Stimulated activated CD8-positive, alpha-beta memory T cell treated with anti-CD3 and anti-CD28 coated beads, Interleukin-15, amount 100 ng/mL, for 24 hours (primary cell): Measurements from ENCODE around the gene PARP4.
"Not testable (repeated sequence)": the region's sequence is repeated elsewhere in the genome, so short reads cannot be mapped to it uniquely, and the experiment has no call there.

Experiments used
- DNase-seq: peaks from one replicate; pipeline ENCODE4 v3.0.0-alpha.2; 2020; ENCODE audit warnings: low read depth

PARP4 gene

DNA sequence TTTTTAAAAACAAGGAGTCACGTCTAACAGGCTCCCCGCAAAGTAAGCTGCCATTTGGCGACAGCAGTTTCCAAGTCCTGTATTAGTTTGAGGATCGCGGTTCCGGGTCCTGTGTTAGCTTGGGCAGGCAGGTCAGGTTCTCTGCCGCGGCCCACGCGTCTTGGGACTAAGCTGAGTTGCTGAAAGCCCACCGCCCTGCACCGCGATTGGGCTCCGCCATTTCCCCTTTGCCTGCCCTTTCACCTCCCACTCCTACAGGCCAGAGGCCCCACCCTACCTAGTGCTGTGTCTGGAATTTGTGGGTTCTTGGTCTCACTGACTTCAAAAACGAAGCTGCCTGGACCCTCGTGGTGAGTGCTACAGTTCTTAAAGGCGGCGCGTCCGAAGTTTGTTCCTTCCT lies 6.8 kb downstream of the PARP4 start:
- no peak for DNase-seq

DNA sequence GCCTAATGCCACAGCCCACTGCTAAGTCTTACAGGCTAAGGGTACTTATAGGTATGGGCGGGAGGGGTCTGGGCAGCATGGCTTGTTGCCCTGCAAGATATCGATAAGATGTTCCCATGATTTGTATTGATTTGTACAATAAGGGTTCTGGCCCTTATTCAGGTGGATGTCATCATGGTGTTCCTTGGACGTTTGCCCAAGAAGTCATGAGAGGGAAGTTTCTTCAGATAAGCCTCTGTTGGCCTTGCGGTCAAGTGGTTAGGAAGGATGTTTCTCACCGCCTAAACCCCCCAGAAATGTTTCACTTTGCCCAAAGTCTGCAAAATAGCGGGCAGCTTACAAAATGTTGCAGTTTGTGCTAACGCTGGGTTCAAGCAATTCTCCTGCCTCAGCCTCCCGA lies 7.3 kb downstream of the PARP4 start:
- no peak for DNase-seq

GRCh38 chr13:24503379-24503696 lies 9.2 kb downstream of the PARP4 start:
- no peak for DNase-seq

DNA sequence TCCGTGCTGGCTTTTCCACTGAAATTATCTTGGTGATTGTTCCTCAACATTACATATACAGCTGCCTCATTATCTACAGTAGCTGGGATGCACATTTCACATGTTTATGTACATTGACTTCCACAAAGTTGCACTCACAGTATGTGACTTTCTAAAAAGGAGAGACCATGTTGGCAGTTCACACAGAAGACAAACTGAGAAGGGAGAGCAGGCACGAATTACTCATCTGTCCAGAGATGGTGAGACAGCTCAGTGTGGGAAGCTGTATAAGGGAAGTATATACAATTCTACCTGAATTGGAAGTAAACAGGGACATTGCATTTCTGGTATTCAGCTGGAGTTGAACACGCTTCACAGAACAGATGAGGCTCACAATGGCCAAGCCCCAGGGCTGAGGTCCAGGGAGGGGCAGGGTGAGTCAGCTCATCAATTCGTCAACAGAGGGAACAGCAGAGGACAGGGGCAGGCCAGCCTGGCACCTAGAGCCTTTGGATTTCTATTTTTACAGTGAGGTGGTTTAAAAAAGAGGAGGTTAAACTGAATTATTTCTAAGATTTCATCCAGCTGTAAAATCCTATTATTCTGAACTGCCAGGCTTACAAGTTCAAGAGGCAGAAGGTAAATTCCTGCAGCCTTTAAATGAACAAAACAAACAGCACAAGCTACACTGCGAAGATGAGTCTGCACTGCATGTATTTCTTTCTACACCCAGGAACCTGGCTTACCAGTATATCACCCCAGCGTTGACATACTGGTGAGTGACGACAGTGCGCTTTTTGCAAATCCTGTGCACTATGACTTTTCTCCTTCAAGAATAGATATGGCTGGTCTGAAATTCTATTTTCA lies 9.8 kb downstream of the PARP4 start:
- no peak for DNase-seq

DNA sequence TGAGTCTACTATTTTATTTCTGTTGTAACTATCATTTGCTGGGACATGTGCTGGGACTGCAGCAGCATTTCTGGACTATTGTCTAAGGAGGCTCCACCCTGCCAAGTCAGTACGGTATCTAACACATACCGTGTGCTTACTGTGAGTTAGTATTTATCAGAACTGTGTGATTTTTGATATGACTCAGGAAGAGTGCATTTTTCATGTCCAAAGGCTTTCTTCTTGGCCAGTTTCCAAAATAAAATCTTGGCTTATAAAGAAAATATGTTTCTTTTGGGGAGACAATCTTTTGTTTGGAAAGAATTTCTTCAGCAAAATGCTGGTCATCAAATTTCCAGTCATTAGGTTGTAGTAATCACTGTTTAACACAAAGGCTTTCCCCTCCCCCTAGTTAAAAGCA lies 11.6 kb downstream of the PARP4 start:
- DNase-seq: no peak

GRCh38 chr13:24497742-24498141 lies 14.8 kb downstream of the PARP4 start:
- no peak for DNase-seq

- DNase-seq: not testable (repeated sequence)
These were observed 16.3 kb downstream of the PARP4 start for GRCh38 chr13:24496295-24496694.

DNA sequence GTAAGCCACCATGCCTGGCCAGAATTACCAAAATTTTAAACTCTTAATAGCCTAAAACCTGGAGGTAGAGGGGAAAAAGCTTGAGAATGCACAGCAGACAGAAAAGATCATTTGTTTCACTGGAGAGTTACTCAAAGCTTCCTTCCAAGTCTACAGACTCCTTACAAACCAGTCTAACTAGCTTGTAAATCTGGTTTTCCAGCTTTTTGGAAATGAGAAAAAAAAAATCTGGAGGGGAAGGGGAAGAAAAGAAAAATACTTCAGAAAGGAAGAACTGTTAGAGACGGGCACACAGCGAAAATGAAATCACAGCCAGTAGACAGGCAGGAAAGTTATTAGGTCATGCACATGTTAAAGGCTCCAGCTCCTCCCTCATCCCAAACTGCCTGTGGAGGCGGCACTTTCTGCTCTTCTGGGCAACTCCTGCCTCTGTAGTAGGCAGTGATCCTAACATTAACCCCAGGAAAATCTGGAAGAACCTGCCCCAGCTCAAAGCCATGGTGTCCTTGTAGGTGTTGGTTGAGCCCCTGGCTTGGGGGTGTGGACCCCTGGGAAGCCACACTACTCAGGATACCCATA lies 17.3 kb downstream of the PARP4 start:
- no peak for DNase-seq

DNA sequence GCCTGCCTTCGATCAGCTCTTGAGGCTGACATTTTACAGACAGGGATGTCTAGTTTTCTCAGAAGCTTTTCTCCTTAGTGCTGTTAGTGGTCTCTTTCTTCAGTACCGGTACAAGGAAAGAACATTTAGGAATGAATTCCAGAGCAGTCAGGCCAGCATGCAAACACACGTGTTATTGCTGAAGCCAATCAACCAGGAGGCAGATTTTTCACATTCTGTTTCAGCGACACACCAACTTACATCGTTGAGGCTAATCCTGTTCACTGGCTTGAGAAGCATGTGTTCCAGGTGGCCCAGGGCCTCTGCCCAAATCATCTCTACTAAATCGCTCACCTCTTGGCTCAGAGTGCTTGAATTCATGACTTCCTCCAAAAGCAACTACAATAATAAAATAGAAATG lies 19.2 kb downstream of the PARP4 start:
- DNase-seq: no peak

- no peak for DNase-seq
These were observed 20.7 kb downstream of the PARP4 start for GRCh38 chr13:24491845-24492244.

DNA sequence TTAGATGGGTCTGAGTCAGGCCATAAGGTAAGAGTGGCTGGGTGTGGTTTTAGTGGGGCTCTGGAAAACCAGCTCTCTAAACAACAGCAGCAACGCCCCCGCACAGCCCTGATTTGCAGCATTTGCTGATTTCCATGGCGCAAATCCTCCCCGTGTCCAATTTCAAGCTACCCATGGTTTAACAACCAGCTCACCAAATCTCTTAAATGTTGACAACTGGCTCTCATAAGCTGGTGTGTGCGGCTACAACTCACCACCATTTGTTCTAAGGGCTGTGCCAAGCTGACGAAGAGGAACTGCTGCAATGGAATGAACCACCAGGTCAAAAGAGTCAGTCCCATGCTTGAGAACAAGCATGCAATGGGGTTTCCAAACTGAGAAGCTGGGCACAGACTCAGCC lies 22.9 kb downstream of the PARP4 start:
- DNase-seq: no peak

- not testable (repeated sequence) for DNase-seq
These were observed 24.5 kb downstream of the PARP4 start for GRCh38 chr13:24488092-24488491.

DNA sequence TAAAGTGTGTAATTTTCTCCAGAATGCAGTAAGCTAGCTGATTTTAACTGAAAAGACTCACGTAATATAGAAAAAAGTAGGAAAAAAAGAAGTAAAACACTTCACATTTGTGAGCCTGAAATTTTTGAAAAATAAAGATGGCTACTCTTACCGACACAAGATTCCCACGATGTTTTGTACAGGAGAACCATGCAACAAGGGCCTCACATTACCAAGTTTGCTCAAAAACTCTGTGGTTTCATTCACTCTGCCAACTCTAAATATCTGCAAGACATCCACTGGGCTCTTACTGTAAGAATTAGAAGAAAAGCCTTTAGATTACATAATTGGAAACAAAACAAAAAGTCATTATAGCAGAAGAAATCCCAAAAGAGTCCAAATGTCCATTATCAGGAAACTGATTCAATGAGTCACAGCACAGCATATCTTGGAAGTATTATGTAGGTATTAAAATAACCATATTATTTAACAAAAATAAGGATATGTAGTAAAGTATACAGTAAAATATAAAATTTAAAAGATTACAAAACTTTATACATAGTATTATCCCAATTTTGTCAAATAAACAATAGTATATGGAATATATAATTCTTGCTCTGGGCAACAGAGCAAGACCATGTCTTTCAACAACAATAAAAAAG lies 26.4 kb downstream of the PARP4 start:
- DNase-seq: not testable (repeated sequence)

GRCh38 chr13:24473686-24474085 lies 38.9 kb downstream of the PARP4 start:
- DNase-seq: no peak

- DNase-seq: not testable (repeated sequence)
These were observed 40.4 kb downstream of the PARP4 start for GRCh38 chr13:24472129-24472528.

- no peak for DNase-seq
These were observed 49.5 kb downstream of the PARP4 start for GRCh38 chr13:24463078-24463477.

GRCh38 chr13:24460256-24460655 lies 52.3 kb downstream of the PARP4 start:
- DNase-seq: no peak

- DNase-seq: no peak
These were observed 52.9 kb downstream of the PARP4 start for GRCh38 chr13:24459726-24460125.

GRCh38 chr13:24459234-24459633 lies 53.3 kb downstream of the PARP4 start:
- DNase-seq: no peak

DNA sequence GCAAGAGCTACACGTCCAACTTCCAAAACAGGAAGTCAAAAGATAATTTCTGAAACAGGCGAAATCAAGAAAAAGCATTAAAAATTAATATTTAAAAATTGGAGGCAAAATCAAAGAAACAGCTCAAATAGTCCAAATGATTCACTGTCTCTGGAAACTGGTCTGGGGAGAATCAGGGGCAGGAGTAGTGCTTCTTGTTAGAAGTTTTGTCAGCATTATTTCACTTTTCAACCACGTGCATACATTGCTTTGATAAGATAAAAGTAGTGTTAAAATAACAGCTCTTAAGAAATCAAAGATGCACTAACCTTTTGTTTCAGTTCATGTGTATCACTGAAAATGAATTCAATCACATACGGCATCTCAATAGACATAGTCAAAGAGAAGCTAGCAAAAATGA lies 53.8 kb downstream of the PARP4 start:
- no peak for DNase-seq

DNA sequence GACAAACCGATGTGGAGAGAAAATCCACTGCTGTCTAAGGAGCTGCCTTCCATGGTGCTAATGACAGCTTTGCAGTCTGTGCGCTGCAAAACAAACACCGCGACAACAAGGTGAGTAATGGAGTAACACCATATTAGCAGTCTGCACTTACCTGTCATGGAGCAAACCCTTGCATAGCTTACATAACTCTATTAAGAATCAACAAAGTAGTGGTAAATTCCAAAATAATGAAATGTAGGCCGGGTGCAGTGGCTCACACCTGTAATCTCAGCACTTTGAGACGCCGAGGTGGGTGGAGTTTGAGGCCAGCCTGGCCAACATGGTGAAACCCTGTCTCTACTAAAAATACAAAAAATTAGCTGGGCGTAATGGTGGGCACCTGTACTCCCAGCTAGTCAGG lies 56.2 kb downstream of the PARP4 start:
- DNase-seq: no peak

- DNase-seq: no peak
These were observed 58.5 kb downstream of the PARP4 start for GRCh38 chr13:24454056-24454455.

DNA sequence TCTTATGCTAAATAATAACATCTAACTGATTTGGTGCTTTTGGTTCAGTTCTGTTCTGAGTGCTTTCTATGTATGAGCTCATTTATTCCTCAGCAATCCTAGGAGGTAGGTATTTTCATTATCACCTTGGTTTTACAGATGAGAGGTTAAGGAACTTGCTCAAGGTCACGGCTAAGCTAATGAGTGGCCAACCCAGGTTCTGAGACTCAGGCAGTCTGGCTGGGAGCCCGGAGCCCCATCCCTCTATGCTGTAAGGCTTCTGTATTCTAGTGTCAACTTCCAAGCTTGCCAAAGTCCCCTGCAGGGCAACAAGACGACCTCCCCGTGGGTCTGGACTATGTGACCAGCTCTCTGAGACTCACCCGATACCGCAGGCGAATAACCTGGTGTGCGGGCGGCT lies 60.5 kb downstream of the PARP4 start:
- no peak for DNase-seq

GRCh38 chr13:24450530-24450929 lies 62.0 kb downstream of the PARP4 start:
- DNase-seq: no peak
